PC-3 (cell line): Measurements from ENCODE around the gene DOP1B.

ENCODE experiments used
- EZH2 ChIP-seq: fragments of 300-600 bp; sonication (generic); IDR thresholded peaks from one replicate; pipeline ENCODE4 v1.6.1; 2017; ENCODE audit warnings: antibody characterized with exemption, mild to moderate bottlenecking, low read length; ENCODE audit not compliant: unreplicated experiment
- TF ChIP-seq, protein P1 (sequence below): fragments of 300-600 bp; sonication (generic); conservative IDR thresholded peaks from 2 replicates; pipeline ENCODE4 v1.5.1; 2017; ENCODE audit warnings: antibody characterized with exemption, low read depth, mild to moderate bottlenecking, low read length

DNA sequence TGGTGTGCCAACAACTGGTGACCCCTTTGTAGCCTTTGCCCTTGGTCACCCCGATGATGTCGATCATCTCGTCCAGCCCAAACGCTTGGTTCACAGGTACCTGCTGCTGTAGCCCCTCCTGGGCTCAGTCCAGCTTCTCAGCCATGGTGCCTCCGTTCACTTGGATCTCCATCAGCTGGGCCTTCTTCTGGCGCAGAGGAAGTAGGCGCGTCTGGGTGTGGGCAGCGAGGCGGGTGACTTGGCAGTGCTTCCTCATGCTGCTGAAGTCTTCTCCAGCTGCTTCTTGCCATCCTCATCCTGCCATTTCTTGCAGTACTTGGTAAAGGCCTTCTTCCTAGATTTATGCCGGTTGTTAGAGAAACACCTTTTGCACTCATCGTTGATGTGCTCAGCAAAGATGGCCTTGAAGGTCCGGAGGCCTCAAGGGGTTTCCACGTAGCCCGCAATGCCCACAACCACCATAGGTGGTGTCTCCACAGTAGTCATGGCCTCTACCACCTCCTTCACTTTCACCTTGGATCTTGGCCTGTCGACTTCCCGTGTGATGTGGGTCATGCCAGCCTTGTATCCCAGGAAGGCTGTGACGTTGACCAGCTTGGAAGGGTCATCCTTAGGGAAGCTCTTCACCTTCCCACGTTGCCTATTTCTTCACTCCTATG, 13.0 kb downstream of the DOP1B start:
- TF ChIP-seq, protein P1, sequence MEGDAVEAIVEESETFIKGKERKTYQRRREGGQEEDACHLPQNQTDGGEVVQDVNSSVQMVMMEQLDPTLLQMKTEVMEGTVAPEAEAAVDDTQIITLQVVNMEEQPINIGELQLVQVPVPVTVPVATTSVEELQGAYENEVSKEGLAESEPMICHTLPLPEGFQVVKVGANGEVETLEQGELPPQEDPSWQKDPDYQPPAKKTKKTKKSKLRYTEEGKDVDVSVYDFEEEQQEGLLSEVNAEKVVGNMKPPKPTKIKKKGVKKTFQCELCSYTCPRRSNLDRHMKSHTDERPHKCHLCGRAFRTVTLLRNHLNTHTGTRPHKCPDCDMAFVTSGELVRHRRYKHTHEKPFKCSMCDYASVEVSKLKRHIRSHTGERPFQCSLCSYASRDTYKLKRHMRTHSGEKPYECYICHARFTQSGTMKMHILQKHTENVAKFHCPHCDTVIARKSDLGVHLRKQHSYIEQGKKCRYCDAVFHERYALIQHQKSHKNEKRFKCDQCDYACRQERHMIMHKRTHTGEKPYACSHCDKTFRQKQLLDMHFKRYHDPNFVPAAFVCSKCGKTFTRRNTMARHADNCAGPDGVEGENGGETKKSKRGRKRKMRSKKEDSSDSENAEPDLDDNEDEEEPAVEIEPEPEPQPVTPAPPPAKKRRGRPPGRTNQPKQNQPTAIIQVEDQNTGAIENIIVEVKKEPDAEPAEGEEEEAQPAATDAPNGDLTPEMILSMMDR, result peak; percentile 23; the same call in 1 of the 2 replicates
- no peak for TF ChIP-seq EZH2
